ENCODE data around the gene NRN1L.

NRN1L gene

GRCh38 chr16:67853670-67854069 lies 31.0 kb upstream of the NRN1L start:
- Histone ChIP-seq H3K79me2 (ENCODE audit: insufficient read depth, low read length) (peaks cover 98% of the 10 kb centered on the region), H3K27me3 (ENCODE audit: insufficient read depth, low read length, poor library complexity) (no peaks in the 10 kb centered on the region), H3K4me2 (ENCODE audit: insufficient read depth, low read length) (no peak overlapping the region), H3K9ac (ENCODE audit: low read depth, low read length) (no peak overlapping the region), H3K27ac (ENCODE audit: low read length) (no peak overlapping the region), H4K20me1 (ENCODE audit: insufficient read depth, low read length) (peaks cover 76% of the 10 kb centered on the region), H3K4me3 (ENCODE audit: low read depth in 1 of 2, low read length in 2 of 2) (no peak overlapping the region), H3K9me3 (ENCODE audit: insufficient read depth, low read length, severe bottlenecking) (no peaks in the 10 kb centered on the region), H3K4me1 (ENCODE audit: insufficient read depth, low read length) (peaks cover 7% of the 10 kb centered on the region), H2AFZ (ENCODE audit: low read depth, low read length) (no peak overlapping the region), H3K36me3 (ENCODE audit: insufficient read depth, low read length) (peaks cover 42% of the 10 kb centered on the region)
- no peak for DNase-seq
- TF ChIP-seq EZH2 (IDR thresholded peaks at IDR 0.05; ENCODE audit: borderline replicate concordance, low read depth, low read length, severe bottlenecking), result no peak
- no peak for TF ChIP-seq CTCF (IDR thresholded peaks at IDR 0.05; ENCODE audit: borderline replicate concordance, extremely low read depth, low read length, poor library complexity, severe bottlenecking)
- ATAC-seq (ENCODE audit: insufficient read depth, low read depth), result no peak

- Histone ChIP-seq H3K4me2 (ENCODE audit: insufficient read depth, low read length) (no peak overlapping the region), H4K20me1 (ENCODE audit: insufficient read depth, low read length) (peaks cover 72% of the 10 kb centered on the region), H3K36me3 (ENCODE audit: insufficient read depth, low read length) (peaks cover 36% of the 10 kb centered on the region)
Measured at GRCh38 chr16:67855789-67856188, 28.9 kb upstream of the NRN1L start.

GRCh38 chr16:67856927-67857546 lies 27.6 kb upstream of the NRN1L start:
- no peak overlapping the region for H3K27ac ChIP-seq (ENCODE audit: low read length)
- H3K36me3 ChIP-seq (ENCODE audit: insufficient read depth, low read length), result peaks cover 37% of the 10 kb centered on the region
- no peak overlapping the region for H3K4me2 ChIP-seq (ENCODE audit: insufficient read depth, low read length)
- H3K9me3 ChIP-seq (ENCODE audit: insufficient read depth, low read length, severe bottlenecking), result no peaks in the 10 kb centered on the region
- ATAC-seq (ENCODE audit: insufficient read depth, low read depth) (no peak), DNase-seq (no peak)
- TF ChIP-seq EZH2 (IDR thresholded peaks at IDR 0.05; ENCODE audit: borderline replicate concordance, low read depth, low read length, severe bottlenecking), result no peak
- no peak for TF ChIP-seq CTCF (IDR thresholded peaks at IDR 0.05; ENCODE audit: borderline replicate concordance, extremely low read depth, low read length, poor library complexity, severe bottlenecking)
- no peak overlapping the region for H3K4me3 ChIP-seq (ENCODE audit: low read depth in 1 of 2, low read length in 2 of 2)
- H3K79me2 ChIP-seq (ENCODE audit: insufficient read depth, low read length), result peaks cover 98% of the 10 kb centered on the region
- H2AFZ ChIP-seq (ENCODE audit: low read depth, low read length), result no peak overlapping the region
- H3K27me3 ChIP-seq (ENCODE audit: insufficient read depth, low read length, poor library complexity), result no peaks in the 10 kb centered on the region
- H4K20me1 ChIP-seq (ENCODE audit: insufficient read depth, low read length), result peaks cover 79% of the 10 kb centered on the region
- H3K4me1 ChIP-seq (ENCODE audit: insufficient read depth, low read length), result no peaks in the 10 kb centered on the region
- no peak overlapping the region for H3K9ac ChIP-seq (ENCODE audit: low read depth, low read length)

More at GRCh38 chr16:67855789-67856188, 28.9 kb upstream of the NRN1L start:
- H3K4me1 ChIP-seq (ENCODE audit: insufficient read depth, low read length), result no peaks in the 10 kb centered on the region
- H3K79me2 ChIP-seq (ENCODE audit: insufficient read depth, low read length), result peaks cover 98% of the 10 kb centered on the region
- no peak overlapping the region for H2AFZ ChIP-seq (ENCODE audit: low read depth, low read length)
- no peak overlapping the region for H3K27ac ChIP-seq (ENCODE audit: low read length)
- H3K4me3 ChIP-seq (ENCODE audit: low read depth in 1 of 2, low read length in 2 of 2), result no peak overlapping the region
- no peak for ATAC-seq (ENCODE audit: insufficient read depth, low read depth)
- no peaks in the 10 kb centered on the region for H3K9me3 ChIP-seq (ENCODE audit: insufficient read depth, low read length, severe bottlenecking)
- TF ChIP-seq EZH2 (IDR thresholded peaks at IDR 0.05; ENCODE audit: borderline replicate concordance, low read depth, low read length, severe bottlenecking), result no peak
- no peak for TF ChIP-seq CTCF (IDR thresholded peaks at IDR 0.05; ENCODE audit: borderline replicate concordance, extremely low read depth, low read length, poor library complexity, severe bottlenecking)
- no peak overlapping the region for H3K9ac ChIP-seq (ENCODE audit: low read depth, low read length)
- DNase-seq, result no peak
- H3K27me3 ChIP-seq (ENCODE audit: insufficient read depth, low read length, poor library complexity), result no peaks in the 10 kb centered on the region
